GM18498 (cell line): ENCODE measurements around the gene TNFSF10.

Experiments used
- ATAC-seq: cut with Tn5 transposase; IDR thresholded peaks from one replicate; pipeline ENCODE4 v1.9.1; 2021; ENCODE audit warnings: mild to moderate bottlenecking, moderate library complexity; ENCODE audit not compliant: unreplicated experiment

The TNFSF10 gene

GRCh38 chr3:172519740-172520139 is 3.5 kb downstream of the TNFSF10 start:
- no peak for ATAC-seq

GRCh38 chr3:172518929-172519640 is 4.1 kb downstream of the TNFSF10 start:
- no peak for ATAC-seq

- no peak for ATAC-seq
These were observed 5.3 kb downstream of the TNFSF10 start for GRCh38 chr3:172517859-172518466.

GRCh38 chr3:172516318-172517214 is 6.7 kb downstream of the TNFSF10 start:
- ATAC-seq, result peak; percentile 36

GRCh38 chr3:172515130-172515918 is 7.9 kb downstream of the TNFSF10 start:
- no peak for ATAC-seq

GRCh38 chr3:172514678-172515077 is 8.6 kb downstream of the TNFSF10 start:
- no peak for ATAC-seq

- ATAC-seq, result no peak
These were observed 9.7 kb downstream of the TNFSF10 start for GRCh38 chr3:172513488-172513887.

GRCh38 chr3:172511783-172512762 is 11.2 kb downstream of the TNFSF10 start:
- ATAC-seq, result peak; percentile 66

GRCh38 chr3:172506094-172506493 is 17.1 kb downstream of the TNFSF10 start:
- ATAC-seq, result no peak

GRCh38 chr3:172501540-172501939 is 21.7 kb downstream of the TNFSF10 start:
- no peak for ATAC-seq

GRCh38 chr3:172490198-172490669 is 33.0 kb downstream of the TNFSF10 start:
- ATAC-seq, result peak; percentile 69

- no peak for ATAC-seq
These were observed 45.1 kb downstream of the TNFSF10 start for GRCh38 chr3:172478116-172478515.

GRCh38 chr3:172476347-172476746 is 46.9 kb downstream of the TNFSF10 start:
- ATAC-seq, result no peak

- ATAC-seq, result no peak
These were observed 47.5 kb downstream of the TNFSF10 start for GRCh38 chr3:172475703-172476102.

GRCh38 chr3:172471903-172472302 is 51.3 kb downstream of the TNFSF10 start:
- no peak for ATAC-seq

- ATAC-seq, result no peak
These were observed 52.6 kb downstream of the TNFSF10 start for GRCh38 chr3:172470588-172470987.

GRCh38 chr3:172467170-172467824 is 55.9 kb downstream of the TNFSF10 start:
- no peak for ATAC-seq

GRCh38 chr3:172466553-172467130 is 56.6 kb downstream of the TNFSF10 start:
- no peak for ATAC-seq

- ATAC-seq, result no peak
These were observed 57.9 kb downstream of the TNFSF10 start for GRCh38 chr3:172465281-172465680.
